Stimulated activated CD4-positive, alpha-beta T cell treated with anti-CD3 and anti-CD28 coated beads, Interleukin-15, amount 100 ng/mL, for 1 hour (primary cell): ENCODE data around the gene VWF.

Experiments
- DNase-seq, 2 donors: peaks; one replicate each; pipeline ENCODE4 v3.0.0-alpha.2; 2020; ENCODE audit warnings: low read depth in 1 of 2, low spot score in 1 of 2

The VWF gene

DNA sequence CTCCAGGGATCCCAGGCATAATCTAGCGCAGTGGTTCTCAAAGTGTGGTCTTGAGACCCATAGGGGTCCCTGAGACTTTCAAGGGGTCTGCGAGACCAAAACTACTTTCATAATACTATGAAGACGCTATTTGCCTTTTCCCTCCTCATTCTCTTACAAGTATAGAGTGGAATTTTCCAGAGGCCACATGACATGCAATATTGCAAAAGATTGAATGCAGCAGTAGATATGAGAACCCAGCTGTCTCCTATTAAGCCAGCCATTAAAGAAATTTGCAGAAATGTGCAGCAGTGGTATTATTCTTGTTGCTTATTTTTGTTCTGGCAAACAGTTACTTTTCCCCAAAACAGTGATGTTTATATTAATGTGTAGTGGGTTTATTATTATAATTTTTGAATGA, 62.8 kb downstream of the VWF start:
- no peak for DNase-seq

DNA sequence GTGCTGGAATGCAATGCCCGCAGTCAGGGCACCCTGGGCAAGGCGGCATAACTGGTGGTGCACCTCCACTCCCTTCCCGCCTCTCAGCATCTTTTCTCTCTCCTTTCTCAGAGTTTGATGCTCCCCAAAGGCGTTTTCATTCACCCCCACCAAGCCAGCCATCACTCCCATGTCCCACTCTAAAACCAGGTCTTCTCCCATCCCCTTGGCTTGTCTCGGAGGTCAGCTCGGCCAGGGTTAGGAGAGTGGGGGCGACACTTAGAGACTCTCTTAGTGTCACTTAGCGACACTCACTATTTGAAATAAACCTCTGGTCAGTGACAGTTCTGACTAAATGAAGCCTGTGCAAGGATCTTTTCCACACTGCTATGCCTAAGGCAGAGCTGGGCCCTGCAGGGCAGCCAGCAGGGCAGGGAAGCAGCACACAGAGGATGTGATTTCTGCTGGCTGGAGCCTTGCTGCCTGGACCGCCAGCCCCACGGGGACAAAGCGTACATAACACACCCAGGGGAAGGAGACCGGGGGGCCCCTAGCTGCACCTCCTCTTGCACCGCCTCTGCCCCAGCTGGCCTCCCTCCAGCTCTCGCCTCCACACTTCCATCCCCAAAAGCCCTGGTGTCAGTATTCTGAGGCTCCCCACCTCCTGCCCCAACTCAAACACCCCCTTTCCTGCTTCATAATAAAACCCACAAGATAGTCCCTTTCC, 64.5 kb downstream of the VWF start:
- no peak for DNase-seq

DNA sequence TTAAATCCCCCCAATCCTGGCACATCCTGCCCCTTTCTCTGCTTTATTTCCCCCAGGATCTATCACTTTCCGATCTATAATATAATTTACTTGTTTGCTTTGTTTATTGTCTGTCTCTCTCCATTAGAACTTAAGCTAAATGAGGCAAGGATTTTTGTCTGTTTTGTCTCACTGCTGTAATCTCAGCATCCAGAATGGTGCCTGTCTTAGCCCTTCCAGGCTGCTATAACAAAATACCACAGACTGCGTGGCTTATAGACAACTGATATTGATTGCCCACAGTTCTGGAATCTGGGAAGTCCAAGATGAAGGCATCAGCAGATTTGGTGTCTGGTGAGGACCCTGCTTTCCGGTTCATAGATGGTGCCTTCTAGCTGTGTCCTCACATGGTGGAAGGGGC, 65.2 kb downstream of the VWF start:
- DNase-seq = no peak

DNA sequence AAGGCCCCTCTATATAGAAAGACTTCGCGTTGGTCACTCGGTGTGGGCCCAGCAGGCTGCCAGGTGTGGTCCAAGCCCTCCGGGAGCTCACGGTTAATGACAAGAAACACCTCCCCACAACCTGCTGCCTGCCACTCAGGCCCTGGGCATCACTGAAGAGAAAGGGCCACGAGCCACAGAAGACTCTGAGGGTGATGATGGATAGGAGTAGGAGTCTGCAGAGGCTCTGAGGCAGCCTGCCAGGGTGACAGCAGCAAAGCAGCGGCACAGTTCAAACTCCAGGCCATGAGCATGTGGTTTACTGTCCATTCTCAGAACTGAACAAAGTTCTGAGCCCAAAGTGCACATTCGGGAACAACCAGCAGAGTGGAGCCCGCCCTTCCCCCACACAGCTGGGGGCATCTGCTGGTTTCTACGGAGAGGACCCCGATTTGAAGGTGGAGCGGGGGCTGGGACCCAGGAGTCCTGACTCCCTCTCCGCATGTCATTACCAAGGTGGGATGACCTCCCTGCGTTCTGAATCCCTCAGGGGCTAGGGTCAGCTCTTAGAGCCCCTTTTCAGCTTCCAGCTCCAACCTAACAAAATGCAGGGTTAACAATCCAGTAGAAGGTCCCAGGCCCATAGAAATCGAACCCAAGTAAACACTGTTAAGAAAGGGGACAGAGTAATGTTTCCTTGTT, 65.8 kb downstream of the VWF start:
- no peak for DNase-seq

DNA sequence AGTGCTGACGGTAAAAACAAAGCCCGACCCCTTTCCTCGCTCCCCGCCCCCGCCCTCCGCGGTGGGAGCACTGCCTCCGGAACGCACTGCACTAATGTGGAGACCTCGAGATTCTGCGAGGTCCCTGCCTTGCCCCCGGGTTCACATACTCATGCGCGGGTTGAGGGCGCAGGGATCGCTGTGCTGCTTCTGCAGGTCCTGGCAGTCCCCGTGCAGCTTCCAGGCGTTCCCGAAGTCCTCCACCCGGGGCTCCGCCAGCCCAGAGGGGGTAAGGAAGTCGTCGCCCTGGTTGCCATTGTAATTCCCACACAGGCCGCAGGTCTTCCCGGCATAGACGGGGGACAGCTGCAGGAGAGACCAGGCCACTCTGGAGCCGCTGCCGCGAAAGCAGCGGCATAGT, 66.8 kb downstream of the VWF start:
- DNase-seq = no peak

DNA sequence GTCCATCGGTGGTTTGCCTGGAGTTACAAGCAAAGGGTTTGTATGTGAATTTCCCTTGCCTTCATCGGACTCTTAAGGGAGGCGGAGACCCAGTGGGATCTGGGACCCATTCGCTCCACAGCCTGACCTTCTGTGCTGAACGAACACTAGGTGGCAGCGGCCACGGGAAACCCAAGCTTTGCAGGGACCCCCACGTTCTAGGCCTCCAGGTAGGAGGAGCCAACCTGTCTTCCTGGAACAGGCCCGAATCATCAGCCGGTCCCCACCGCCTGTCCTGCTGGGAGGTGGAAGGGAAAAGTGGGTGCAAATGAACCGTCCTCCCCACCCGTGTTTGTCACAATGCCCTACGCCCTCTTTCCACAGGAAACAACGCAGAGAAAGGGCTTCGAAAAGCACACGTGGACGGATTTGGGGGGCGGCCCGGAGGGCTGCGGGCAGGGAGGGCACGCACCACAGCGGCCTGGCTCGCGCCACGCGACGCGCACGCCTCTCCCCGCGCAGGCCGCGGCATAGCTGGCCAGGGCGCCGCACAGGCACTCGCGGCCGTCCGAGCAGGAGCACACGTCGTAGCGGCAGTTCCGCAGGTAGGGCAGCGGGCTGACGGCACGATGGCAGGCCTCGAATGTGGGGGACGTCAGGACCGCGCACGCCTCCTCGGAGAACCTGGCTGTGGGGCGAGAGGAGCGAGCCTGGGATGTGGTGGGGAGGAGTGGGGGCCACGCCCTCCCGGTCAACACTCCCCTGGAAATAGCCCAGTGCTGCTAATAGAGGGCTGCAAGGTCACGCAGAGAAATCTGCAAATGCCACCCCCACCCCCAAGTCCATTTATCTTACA, 67.8 kb downstream of the VWF start:
- DNase-seq = no peak

DNA sequence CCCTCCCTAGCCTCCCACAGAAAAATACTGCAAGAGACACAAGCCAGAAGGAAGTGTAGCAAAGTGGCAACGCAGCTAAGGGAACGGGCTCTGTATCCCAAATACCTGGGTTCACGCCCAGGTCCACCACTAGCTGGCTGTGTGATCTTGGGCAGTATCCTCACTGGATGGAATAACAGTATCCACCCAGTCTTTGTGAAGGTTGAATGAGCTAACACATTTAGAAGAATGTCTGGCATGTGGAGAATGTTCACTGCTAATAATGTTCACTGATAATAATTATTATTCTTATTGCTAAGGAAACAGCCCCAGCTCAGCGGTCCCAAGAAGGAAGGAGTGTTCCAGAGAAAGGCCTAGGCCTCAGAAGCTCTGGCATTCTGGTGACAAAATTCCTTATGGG, 70.9 kb downstream of the VWF start:
- DNase-seq = no peak

DNA sequence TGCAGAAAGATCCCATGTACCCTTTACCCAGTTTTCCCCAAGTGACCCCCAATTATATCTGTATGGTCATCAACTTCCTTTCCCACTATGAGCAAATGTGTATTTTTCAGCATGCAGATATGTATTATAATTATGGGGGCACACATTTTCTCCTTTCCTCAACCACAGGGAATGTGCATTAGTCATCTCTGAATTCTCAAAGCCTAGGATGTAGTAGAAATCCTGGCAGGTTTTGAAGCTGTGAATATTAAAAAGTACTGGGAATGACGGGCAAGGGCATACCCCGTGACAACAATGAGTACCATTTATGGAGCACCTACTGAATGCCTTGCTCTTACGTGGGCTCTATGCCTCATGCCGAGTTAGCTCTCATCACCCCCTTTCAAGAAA, 71.5 kb downstream of the VWF start:
- DNase-seq = no peak

DNA sequence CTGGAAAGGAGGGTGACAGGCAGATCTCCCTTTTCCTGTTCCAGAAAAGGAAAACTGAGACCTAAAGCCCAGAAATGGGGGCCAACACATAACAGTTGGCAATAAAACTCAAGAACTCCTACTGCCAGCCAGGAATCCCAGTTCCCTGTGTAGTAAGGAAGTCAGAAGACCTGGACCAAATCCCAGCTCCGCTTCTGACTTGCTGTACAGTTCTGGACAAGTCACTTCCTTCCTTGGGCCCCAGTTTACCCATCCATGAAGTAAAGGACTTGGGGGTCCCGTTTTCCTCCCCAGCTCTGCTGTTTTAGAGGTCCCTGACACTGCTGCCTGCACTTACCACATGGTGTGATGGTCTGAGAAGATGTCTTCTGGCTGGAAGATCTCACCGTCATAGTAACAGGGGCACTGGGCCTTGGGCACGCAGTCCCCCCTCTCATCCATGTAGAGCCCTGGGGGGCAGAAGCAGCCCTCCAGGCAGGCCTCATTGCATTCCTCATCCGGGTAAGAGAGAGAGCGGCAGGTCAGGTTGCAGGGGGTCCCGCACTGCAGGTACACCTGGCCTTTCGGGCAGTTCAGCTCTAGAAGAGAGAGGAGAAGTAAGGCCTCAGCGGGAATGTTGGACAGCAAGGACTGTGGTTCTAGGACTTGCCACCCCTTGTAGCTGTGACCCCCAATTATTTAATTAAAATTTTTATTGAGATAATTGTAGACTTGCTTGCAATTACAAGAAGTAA, 72.1 kb downstream of the VWF start:
- DNase-seq = no peak

DNA sequence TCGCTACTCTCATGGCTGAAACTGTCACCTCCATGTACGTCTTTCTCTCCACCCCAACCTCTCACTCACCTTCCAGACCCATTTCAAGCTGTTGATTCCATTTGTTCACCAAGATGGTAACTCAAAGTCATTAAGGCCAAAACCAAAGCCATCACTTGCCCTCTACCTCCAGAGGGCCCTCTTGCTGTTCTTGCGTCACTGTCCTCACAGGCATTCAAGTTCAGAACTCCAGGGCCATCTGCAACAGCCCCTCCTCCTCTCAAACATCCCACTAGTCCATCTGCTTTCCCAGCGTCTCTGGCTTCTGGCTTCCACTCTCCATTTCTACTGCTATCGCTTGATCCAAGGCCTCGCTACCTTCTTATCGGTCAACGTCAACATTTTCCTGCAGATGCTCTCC, 74.5 kb downstream of the VWF start:
- DNase-seq = no peak

DNA sequence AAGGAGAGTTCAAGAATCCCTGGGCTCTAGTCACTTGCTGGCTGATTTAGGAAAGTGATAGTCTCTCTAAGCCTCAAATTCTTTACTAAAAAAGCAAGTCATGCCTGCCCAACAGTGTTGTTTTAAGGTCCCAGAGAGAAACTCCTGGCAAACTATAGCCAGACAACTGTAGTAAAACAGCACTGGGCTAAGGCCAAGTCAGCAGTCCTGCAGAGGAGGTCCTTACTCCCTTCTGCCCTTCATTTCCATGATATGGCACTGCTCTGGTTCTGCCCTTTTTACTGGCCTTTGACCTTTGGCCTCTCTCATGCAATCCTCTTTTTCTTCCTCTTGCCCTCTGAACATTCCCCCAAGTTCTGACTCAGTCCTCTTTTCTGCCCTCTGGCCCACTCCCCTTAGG, 74.9 kb downstream of the VWF start:
- no peak for DNase-seq

DNA sequence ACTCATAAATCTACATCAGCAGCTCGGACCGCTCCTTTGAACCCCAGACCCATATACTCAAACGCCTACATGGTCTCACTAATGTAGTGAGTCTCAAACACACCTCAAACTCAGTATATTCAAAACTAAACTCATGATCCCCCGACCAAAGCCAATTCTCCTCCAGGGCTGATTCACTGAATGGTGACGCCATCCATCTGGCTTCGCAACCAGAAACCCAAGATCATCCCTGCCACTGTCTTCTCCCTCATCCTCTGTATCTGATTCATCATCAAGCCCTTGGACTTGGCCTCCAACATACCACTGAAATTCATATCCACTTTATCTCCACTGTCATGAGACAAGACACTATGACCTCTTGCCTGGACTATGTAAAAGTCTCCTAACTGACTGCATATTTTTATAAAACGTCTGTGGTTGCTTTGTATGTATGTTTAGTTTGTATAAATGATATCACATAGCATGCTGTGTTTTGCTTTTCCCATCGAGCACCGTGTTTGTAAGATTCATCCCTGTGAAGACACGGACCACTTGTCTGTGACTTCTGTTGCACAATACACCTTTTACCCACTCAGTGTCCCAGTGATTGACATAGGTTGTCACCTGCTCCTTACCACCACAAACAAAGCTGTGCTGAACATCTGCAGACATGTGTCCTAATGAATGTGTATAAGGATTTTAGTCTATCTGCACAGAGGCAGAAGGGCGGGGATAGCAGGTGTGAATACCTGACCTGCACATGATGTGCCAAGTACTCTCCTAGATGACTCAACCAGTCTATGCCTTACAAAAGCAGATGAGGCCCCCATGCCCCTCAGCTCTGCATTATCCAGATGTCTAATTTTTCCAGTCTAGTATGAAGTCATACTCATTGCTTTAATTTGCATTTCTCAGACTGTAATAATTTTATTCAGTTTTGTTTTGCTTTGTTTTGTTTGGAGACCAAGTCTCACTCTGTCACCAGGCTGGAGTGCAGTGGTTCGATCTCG, 76.9 kb downstream of the VWF start:
- no peak for DNase-seq

DNA sequence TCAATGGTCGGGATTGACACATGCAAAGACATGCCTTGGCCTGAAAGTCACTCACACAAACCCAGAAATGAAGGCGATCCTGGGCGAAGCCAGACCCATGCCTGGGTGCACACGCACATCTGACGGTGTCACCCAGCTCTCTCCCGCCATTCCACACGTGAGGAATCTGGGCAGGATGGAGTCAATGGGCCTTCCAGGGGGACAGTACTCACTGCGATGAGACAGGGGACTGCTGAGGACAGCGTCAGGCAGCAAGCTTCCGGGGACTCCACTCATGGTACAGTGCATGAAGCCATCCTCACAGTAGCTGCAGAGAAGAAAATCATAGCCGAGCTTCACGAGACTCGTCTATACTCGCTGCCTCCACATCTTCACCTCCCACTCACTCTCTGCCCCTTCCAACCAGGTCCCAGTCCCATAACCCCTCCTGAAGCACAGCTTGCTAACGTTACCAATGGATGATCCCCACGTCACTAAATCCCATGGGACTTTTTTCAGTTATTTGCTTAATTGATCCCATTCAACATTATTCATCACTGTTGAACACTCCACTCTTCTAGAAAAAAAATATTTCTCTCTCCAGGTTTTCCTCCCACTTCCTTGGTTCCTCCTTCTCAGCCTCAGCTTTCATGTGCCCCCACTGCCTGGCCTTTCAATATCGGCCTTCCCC, 77.8 kb downstream of the VWF start:
- DNase-seq = no peak

DNA sequence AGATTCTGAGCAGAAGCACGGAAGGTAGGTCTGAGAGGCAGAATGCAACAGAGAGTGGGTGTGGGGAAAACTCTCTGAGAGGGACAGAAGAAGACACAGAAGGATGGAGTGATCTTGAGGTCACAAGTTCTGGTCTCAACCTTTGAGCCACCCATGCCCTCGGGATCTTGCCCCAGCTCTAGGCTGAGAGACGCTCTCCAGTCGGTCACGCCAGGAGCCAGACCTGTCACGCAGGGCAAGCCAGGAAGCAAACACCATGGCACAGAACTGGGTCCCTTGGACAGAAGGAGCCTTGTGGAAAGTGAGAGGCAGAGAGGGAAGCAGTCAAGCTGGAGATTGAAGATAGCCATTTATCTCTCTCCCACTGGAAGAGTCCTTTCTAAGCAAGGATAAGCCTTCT, 79.0 kb downstream of the VWF start:
- DNase-seq = no peak

DNA sequence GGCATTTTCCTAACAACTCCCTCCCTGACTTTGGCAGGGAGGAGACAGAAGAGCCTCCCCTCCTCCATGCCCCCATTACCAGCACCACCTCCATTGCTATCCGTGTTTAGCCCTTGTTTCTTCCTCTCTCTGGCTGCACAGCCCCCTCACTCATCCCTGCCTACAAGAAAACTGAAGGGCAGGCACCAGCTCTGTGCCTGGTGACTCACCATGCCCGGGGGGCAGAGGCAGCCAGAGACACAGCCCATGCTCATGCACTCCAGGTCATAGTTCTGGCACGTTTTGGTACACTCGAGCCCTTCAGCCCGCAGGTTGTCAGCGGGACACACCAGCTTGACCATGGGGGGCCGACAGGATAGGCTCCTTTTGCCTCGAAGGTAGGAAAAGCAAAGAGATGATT, 80.4 kb downstream of the VWF start:
- DNase-seq = no peak

DNA sequence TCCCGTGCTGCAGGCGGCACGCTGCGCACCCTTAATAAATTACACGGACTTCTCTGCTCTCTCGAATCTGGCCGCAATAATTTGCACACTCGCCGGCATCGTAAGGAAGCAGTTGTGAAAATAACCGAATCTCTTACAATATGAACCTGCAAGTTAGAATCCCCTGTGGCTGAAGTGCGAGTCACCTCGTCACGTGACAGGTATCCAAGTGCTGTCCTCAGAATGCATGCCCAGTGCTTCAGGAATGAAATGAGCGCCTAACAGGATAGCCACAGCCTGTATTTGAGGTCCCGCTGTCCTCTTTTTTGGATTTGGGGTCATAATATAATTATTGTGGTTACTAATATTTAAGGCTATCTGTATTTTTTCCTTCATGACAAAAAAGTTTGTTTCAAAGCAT, 82.0 kb downstream of the VWF start:
- DNase-seq = no peak

DNA sequence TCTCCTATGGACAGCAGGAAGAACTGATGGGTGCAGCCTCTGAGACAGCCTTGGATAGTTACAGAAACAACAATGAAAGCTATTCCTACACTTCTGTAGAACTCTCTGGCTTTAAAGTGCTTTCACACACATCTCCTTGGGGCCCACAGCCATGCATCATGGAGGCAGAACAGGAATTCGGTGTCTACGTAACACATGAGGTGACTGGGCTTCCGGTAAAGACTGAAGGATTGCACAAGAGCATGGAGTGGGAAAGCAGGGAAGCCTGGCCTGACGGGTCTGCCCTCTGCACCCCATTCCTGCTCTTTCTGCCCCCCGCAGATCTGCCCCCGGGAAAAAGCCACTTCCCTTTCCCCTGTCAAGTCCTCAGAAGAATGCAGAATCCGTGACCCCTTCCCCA, 82.6 kb downstream of the VWF start:
- no peak for DNase-seq

DNA sequence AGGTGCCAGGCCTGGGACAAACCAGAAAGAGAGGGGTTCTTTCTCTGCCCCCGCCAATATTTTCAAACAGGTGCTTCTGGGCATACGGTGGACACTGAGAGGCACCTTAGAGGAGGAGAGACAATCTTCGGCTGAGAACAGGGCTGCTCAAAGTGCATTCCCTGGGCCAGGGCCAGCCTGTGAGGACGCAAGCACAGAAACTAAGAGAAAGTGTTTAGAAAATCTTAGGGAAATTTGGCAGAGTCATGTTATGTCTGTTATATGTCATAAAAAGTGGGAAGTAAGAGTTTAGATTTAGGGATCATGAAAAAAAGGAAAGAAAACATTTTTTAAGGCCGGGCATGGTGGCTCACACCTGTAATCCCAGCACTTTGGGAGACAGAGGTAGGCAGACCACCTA, 83.7 kb downstream of the VWF start:
- no peak for DNase-seq

DNA sequence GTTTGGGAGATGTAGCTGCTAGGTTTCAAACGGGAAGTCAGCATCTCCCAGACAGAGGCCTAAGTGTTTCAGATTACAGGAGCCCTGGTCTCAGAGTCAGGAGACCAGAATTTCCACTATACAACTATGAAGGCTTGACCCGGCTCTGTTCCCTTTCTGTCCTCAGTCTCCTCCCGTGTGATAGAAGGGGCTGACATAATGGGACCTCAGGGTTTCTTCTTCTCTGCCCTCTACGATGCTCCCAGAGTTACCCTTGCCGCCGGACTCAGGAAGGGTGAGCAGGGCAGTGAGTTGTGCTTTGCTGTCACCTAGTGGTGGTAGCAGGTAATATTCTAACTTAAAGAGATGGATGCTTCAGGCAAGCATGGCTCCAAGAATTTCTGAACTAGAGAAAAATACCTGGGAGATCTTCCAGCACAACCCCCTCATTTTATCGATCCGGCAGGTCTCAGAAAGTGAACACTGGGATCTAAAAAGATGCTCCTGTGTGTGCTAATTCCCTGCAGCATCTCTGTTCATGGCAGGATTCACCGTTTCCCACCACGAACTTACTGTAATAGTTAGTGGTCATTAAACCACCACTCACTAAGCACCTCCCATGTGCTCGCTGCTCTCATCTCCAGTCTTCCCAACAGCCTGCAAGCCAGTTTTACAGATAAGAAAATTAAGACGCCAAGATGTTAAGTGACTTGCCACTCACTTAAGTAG, 84.4 kb downstream of the VWF start:
- DNase-seq = no peak
